Kidney epithelial cell (primary cell): ENCODE measurements around the gene PLEKHO2. TPM values are rescaled to one million over a fixed set of nuclear protein-coding genes. Genes with fewer than 3 reads are reported as not detected.

Experiments
- DNase-seq: peaks from one replicate; pipeline ENCODE4 v3.0.0-alpha.2; 2010; ENCODE audit warnings: low read depth
- H3K27me3 ChIP-seq: 2 replicates; pipeline ENCODE4 v1.6.0; 2011; ENCODE audit warnings: low read length; ENCODE audit not compliant: control insufficient read depth, insufficient read depth
- H3K36me3 ChIP-seq: 2 replicates; pipeline ENCODE4 v1.5.1; 2011; ENCODE audit warnings: low read length; ENCODE audit not compliant: control insufficient read depth, insufficient read depth
- H3K4me3 ChIP-seq: 2 replicates; pipeline ENCODE4 v1.5.1; 2011; ENCODE audit warnings: low read depth, mild to moderate bottlenecking, control low read depth, low read length
- total RNA-seq: library from RNA; depleted of rRNA; stranded (reverse); fragments of >200 nt; gene quantifications from 2 replicates; pipeline ENCODE4 v1.2.3, GENCODE V29; 2015
- TF ChIP-seq, protein P1 (sequence below): IDR thresholded peaks from 2 replicates; pipeline ENCODE4 v1.5.1; 2011; ENCODE audit warnings: mild to moderate bottlenecking, moderate library complexity, low read length, control low read depth, inconsistent platforms; ENCODE audit not compliant: insufficient read depth, poor library complexity, severe bottlenecking

PLEKHO2 gene
- total RNA-seq, 1 donor from 2014 or later: 11.0 TPM

GRCh38 chr15:64861960-64862359 lies 20.2 kb downstream of the PLEKHO2 start:
- no peak for DNase-seq
- TF ChIP-seq, protein P1, sequence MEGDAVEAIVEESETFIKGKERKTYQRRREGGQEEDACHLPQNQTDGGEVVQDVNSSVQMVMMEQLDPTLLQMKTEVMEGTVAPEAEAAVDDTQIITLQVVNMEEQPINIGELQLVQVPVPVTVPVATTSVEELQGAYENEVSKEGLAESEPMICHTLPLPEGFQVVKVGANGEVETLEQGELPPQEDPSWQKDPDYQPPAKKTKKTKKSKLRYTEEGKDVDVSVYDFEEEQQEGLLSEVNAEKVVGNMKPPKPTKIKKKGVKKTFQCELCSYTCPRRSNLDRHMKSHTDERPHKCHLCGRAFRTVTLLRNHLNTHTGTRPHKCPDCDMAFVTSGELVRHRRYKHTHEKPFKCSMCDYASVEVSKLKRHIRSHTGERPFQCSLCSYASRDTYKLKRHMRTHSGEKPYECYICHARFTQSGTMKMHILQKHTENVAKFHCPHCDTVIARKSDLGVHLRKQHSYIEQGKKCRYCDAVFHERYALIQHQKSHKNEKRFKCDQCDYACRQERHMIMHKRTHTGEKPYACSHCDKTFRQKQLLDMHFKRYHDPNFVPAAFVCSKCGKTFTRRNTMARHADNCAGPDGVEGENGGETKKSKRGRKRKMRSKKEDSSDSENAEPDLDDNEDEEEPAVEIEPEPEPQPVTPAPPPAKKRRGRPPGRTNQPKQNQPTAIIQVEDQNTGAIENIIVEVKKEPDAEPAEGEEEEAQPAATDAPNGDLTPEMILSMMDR: no peak
- H3K27me3 ChIP-seq: no peaks in the 10 kb centered on the region
- peaks cover 1% of the 10 kb centered on the region for H3K36me3 ChIP-seq
- H3K4me3 ChIP-seq: no peak overlapping the region

GRCh38 chr15:64862408-64862807 lies 20.7 kb downstream of the PLEKHO2 start:
- DNase-seq: no peak
- TF ChIP-seq, protein P1: no peak
- H3K36me3 ChIP-seq: peaks cover 1% of the 10 kb centered on the region
- no peaks in the 10 kb centered on the region for H3K27me3 ChIP-seq
- no peak overlapping the region for H3K4me3 ChIP-seq

GRCh38 chr15:64864068-64864467 lies 22.4 kb downstream of the PLEKHO2 start:
- no peak for DNase-seq
- Histone ChIP-seq H3K4me3 (no peak overlapping the region), H3K27me3 (no peaks in the 10 kb centered on the region), H3K36me3 (peaks cover 1% of the 10 kb centered on the region)
- TF ChIP-seq, protein P1: no peak

DNA sequence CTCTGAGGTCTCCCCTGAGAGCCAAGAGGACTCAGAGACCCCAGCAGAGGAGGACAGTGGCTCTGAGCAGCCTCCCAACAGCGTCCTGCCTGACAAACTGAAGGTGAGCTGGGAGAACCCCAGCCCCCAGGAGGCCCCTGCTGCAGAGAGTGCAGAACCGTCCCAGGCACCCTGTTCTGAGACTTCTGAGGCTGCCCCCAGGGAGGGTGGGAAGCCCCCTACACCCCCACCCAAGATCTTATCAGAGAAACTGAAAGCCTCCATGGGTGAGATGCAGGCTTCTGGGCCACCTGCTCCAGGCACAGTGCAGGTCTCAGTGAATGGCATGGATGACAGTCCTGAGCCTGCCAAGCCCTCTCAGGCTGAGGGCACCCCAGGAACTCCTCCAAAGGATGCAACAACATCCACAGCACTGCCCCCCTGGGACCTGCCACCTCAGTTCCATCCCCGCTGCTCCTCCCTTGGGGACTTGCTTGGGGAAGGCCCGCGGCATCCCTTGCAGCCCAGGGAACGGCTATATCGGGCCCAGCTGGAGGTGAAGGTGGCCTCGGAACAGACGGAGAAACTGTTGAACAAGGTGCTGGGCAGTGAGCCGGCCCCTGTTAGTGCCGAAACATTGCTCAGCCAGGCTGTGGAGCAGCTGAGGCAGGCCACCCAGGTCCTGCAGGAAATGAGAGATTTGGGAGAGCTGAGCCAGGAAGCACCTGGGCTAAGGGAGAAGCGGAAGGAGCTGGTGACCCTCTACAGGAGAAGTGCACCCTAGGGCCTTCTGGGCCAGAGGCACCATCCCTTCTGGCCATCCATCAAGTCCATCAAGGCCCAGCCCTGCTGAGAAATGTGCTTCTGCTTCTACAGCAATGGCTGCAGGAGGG lies 23.6 kb downstream of the PLEKHO2 start:
- no peak overlapping the region for H3K4me3 ChIP-seq
- no peaks in the 10 kb centered on the region for H3K27me3 ChIP-seq
- TF ChIP-seq, protein P1: no peak
- no peak for DNase-seq
- H3K36me3 ChIP-seq: peaks cover 1% of the 10 kb centered on the region

DNA sequence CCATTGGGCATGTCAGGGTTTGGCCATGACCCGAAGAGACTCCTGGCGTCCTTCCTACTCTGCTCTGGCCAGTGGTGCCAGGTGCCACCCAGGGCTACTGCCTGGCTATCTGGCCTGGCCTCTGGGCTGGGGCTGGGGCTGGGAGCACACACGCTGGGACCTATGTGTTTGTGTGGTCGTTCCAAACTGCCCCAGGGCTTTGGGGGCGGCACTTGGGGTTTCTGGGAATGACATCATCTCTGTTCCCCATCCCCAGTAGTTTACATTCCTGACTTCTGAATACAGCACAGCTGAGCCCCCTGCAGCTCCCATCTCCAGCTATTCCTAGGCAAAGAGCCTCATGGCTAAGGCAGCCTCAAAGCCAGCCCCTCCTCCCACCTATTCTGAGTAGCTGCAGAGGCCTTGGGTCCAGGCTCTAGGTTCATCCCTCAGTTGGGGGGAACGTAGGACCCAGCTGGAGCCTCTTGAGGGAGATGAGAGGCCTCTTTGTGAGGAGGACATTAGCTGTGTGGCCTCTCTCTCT lies 24.3 kb downstream of the PLEKHO2 start:
- Histone ChIP-seq H3K4me3 (no peak overlapping the region), H3K36me3 (no peaks in the 10 kb centered on the region), H3K27me3 (no peaks in the 10 kb centered on the region)
- TF ChIP-seq, protein P1: no peak
- DNase-seq: no peak
